AG04449 (cell line): ENCODE results near the gene CEBPE.

Source experiments
- CTCF ChIA-PET: fragments of 350-600 bp; formaldehyde crosslinking; extraction: SDS; loops from one replicate; lab custom pipeline; 2021; ENCODE audit warnings: antibody characterized with exemption; lab: Yijun Ruan, JAX
- POLR2A ChIA-PET: fragments of 400-600, 350-600 bp; formaldehyde crosslinking; extraction: SDS; loops from one replicate; lab custom pipeline; 2020; ENCODE audit warnings: antibody characterized with exemption, inconsistent platforms; lab: Yijun Ruan, JAX
- DNase-seq: peaks from one replicate; pipeline ENCODE4 v3.0.0-alpha.2; 2010; ENCODE audit warnings: low read depth, low spot score
- H3K4me3 ChIP-seq: 2 replicates; pipeline ENCODE4 v1.5.1; 2011; ENCODE audit warnings: low read depth, mild to moderate bottlenecking, control low read depth, low read length
- CTCF ChIP-seq: IDR thresholded peaks from one replicate; pipeline ENCODE4 v1.5.1; 2011; ENCODE audit warnings: mild to moderate bottlenecking, moderate library complexity, low read length, control low read depth, inconsistent platforms; ENCODE audit not compliant: insufficient read depth; ENCODE audit errors: missing control alignments

The CEBPE gene

GRCh38 chr14:23141706-23142444, 22.8 kb upstream of the CEBPE start:
- H3K4me3 ChIP-seq = no peak overlapping the region
- TF ChIP-seq CTCF = no peak
- no peak for DNase-seq
- CTCF ChIA-PET = interaction anchor here (1.0 to 6.9 kb wide), 6 partner anchors 9 to 70 kb away, joined by 3 to 64 read pairs (median 5); partner anchors contain the start of gene CEBPE
- POLR2A ChIA-PET = no interaction called here

- DNase-seq = no peak
- CTCF ChIA-PET = interaction anchor here (1.2 to 6.9 kb wide), 3 partner anchors 9 to 47 kb away, joined by 3 to 64 read pairs (median 13); partner anchors contain the start of gene CEBPE
- TF ChIP-seq CTCF = no peak
- H3K4me3 ChIP-seq = no peak overlapping the region
- POLR2A ChIA-PET = no interaction called here
Measured at GRCh38 chr14:23140371-23140770, 21.3 kb upstream of the CEBPE start.

- CTCF ChIA-PET = interaction anchor here (1.2 to 6.9 kb wide), 3 partner anchors 10 to 47 kb away, joined by 3 to 64 read pairs (median 13); partner anchors contain the start of gene CEBPE
- no peak for DNase-seq
- no peak for TF ChIP-seq CTCF
- POLR2A ChIA-PET = no interaction called here
- no peak overlapping the region for H3K4me3 ChIP-seq
Measured at GRCh38 chr14:23139874-23140273, 20.8 kb upstream of the CEBPE start.

- H3K4me3 ChIP-seq = no peak overlapping the region
- TF ChIP-seq CTCF = no peak
- DNase-seq = no peak
- POLR2A ChIA-PET = no interaction called here
- CTCF ChIA-PET = interaction anchor here (0.5 to 3.2 kb wide), 6 partner anchors 14 to 79 kb away, joined by 3 to 14 read pairs (median 4); no protein-coding TSS in a partner anchor
Measured at GRCh38 chr14:23137813-23138535, 18.9 kb upstream of the CEBPE start.

GRCh38 chr14:23137192-23137812, 18.2 kb upstream of the CEBPE start:
- H3K4me3 ChIP-seq = no peak overlapping the region
- POLR2A ChIA-PET = no interaction called here
- CTCF ChIA-PET = interaction anchor here (0.5 to 3.2 kb wide), 4 partner anchors 14 to 79 kb away, joined by 3 to 14 read pairs (median 8); no protein-coding TSS in a partner anchor
- TF ChIP-seq CTCF = no peak
- DNase-seq = no peak
